Ovary (tissue), 9 donors: ENCODE measurements around the gene TSHZ2. TPM values are rescaled to one million over a fixed set of nuclear protein-coding genes. Genes with fewer than 3 reads are reported as not detected.

Source experiments
- DNase-seq, 5 donors: peaks; one replicate each; pipeline ENCODE4 v3.0.0-alpha.2; 2019 to 2020
- H3K27ac ChIP-seq, 2 donors: fragments of 200-600 bp; one replicate each; pipeline versions ENCODE4 v1.5.1 to v1.8.0; 2019 to 2022
- H3K27me3 ChIP-seq: fragments of 200-600 bp; one replicate; pipeline ENCODE4 v1.8.0; 2022
- H3K36me3 ChIP-seq: fragments of 200-600 bp; sonication (generic); one replicate; pipeline ENCODE4 v1.5.1; 2019
- H3K4me1 ChIP-seq: one replicate; pipeline ENCODE4 v1.8.1; 2013; ENCODE audit warnings: mild to moderate bottlenecking, moderate library complexity; ENCODE audit not compliant: insufficient read depth
- H3K4me3 ChIP-seq: fragments of 200-600 bp; sonication (generic); one replicate; pipeline ENCODE4 v1.5.1; 2017
- H3K9me3 ChIP-seq, 2 donors: fragments of 200-600 bp in 1 of 2; sonication (generic) in 1 of 2; one replicate each; pipeline versions ENCODE4 v1.5.1 to v1.8.1; 2013 to 2019; ENCODE audit warnings: mild to moderate bottlenecking in 1 of 2, moderate library complexity in 1 of 2
- EP300 ChIP-seq: sonication (generic); formaldehyde crosslinking; IDR thresholded peaks from one replicate; pipeline ENCODE4 v1.6.1; 2017; ENCODE audit warnings: antibody characterized with exemption
- POLR2A ChIP-seq: fragments of 450-650 bp; IDR thresholded peaks from one replicate; pipeline ENCODE4 v1.6.1; 2017; ENCODE audit warnings: antibody characterized with exemption, mild to moderate bottlenecking, moderate library complexity
- WGBS, 3 donors: extraction: QIAGEN DNeasy Blood & Tissue Kit in 1 of 3; methylation state at CpG; one replicate each; pipeline versions ENCODE4 v1.1.5 to v1.1.7; 2013 to 2017; 5-methylcytosine and 5-hydroxymethylcytosine counted together
- intact Hi-C, 4 donors: fragments of 100-400 bp; cut with DNase I; formaldehyde crosslinking; loops; one replicate each; pipeline versions ENCODE4 v1.11.0 to v1.15.1; 2022 to 2023
- polyA plus RNA-seq, 2 donors: library from polyadenylated mRNA; stranded (reverse); fragments of 200-250 nt in 1 of 2; fragments of 350-450 nt in 1 of 2; fragmentation: Illumina TruSeq in 1 of 2; extraction: RNeasy Lipid Tissue Mini Kit (QIAGEN cat#74804) in 1 of 2; gene quantifications; one replicate each; pipeline ENCODE4 v1.2.3, GENCODE V29; 2013 to 2014
- total RNA-seq, 7 donors: library from RNA; depleted of rRNA in 2 of 7; stranded (reverse); fragments of >200 nt in 2 of 7; fragmentation: NEBNext Ultra II Directional in 3 of 7; extraction: Animal tissue kit (Norgen Biotek cat#: 25700) in 3 of 7; gene quantifications; one replicate each; pipeline versions ENCODE4 v1.1.0 to v1.2.4, GENCODE V29; 2016 to 2023
- TF ChIP-seq, protein P1 (sequence below), 3 donors: fragments of 450-650 bp in 2 of 3; fragments of 200-600 bp in 1 of 3; IDR thresholded peaks; one replicate each; pipeline versions ENCODE4 v1.5.1 to v1.8.0; 2016 to 2022; ENCODE audit warnings: antibody characterized with exemption in 3 of 3, mild to moderate bottlenecking in 1 of 3
- donor health status: DM: no; HTN: no; CAD: no; lungs with moderate emphysema.
- donor health status: DM: no; HTN: no; CAD: no.
- donor health status: Bipolar disorder and iron deficiency.
- donor health status: DM: yes; HTN: yes; CAD: no.
- donor health status: DM: no; HTN: no; CAD: no.
- donor health status: DM: yes; HTN: yes; CAD: no.

The TSHZ2 gene
- total and polyA plus RNA-seq, 9 donors = 18.2 to 113 (median 40.2) TPM

DNA sequence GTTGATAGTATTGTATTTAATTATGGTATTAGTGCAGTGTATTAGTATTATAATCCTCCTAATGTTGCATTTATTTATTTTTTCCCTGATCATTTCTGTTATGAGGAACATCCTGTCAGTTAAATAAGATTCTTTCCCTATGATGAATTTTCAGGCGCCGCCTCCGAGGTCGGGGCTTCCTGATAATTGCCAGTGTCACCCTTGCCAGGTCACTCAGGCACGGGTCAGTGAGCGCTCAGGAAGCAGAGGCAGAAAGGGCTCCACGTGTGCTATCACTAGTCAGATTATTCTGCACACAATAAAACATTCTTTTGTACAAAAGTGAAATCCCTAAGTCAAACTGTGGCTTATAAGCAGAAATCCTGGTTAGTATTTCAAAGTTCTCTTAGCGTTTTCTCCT, 64.8 kb downstream of the TSHZ2 start:
- TF ChIP-seq, protein P1, sequence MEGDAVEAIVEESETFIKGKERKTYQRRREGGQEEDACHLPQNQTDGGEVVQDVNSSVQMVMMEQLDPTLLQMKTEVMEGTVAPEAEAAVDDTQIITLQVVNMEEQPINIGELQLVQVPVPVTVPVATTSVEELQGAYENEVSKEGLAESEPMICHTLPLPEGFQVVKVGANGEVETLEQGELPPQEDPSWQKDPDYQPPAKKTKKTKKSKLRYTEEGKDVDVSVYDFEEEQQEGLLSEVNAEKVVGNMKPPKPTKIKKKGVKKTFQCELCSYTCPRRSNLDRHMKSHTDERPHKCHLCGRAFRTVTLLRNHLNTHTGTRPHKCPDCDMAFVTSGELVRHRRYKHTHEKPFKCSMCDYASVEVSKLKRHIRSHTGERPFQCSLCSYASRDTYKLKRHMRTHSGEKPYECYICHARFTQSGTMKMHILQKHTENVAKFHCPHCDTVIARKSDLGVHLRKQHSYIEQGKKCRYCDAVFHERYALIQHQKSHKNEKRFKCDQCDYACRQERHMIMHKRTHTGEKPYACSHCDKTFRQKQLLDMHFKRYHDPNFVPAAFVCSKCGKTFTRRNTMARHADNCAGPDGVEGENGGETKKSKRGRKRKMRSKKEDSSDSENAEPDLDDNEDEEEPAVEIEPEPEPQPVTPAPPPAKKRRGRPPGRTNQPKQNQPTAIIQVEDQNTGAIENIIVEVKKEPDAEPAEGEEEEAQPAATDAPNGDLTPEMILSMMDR (IDR thresholded peaks at IDR 0.05) = no peak
- TF ChIP-seq POLR2A (no peak), EP300 (no peak)
- intact Hi-C loops = loop anchor here in 1 of 4 donors (5.0 kb wide), 1 partner anchor 50 kb away; no protein-coding TSS in a partner anchor
- Histone ChIP-seq H3K9me3 (no peaks in the 10 kb centered on the region), H3K27ac (no peak overlapping the region), H3K4me1 (peaks cover 5% of the 10 kb centered on the region), H3K36me3 (no peaks in the 10 kb centered on the region), H3K4me3 (no peak overlapping the region), H3K27me3 (no peaks in the 10 kb centered on the region)
- DNase-seq = no peak
- 20 to 37% (median 22%) methylated on average over 8 of the region's 8 CpGs for whole genome bisulfite sequencing, 3 donors

DNA sequence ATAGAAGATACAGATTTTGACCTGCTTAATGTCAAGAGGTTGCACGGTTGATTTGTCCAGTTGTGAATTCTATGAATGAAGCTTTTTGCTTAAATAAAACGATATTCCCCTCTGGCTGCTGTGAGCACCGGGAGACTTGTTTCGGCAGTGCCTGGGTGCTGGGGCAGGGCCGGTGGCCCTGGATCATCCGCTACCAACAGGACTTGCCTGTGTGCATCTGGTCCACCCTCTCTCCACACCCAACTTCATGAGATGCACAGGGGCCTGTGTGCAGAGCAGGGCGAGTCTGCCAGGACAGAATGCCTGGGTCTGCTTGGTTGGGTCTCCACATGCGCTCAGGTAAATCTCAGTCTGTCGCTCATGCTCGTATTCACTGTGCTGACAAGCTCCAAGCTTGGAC, 65.5 kb downstream of the TSHZ2 start:
- no peaks in the 10 kb centered on the region for H3K36me3 ChIP-seq
- no peak overlapping the region for H3K4me3 ChIP-seq
- DNase-seq = no peak
- no peak overlapping the region for H3K27ac ChIP-seq
- 95 to 98% (median 96%) methylated on average over 10 of the region's 10 CpGs for WGBS, 3 donors
- peaks cover 5% of the 10 kb centered on the region for H3K4me1 ChIP-seq
- intact Hi-C loops = loop anchor here in 1 of 4 donors (5.0 kb wide), 1 partner anchor 50 kb away; no protein-coding TSS in a partner anchor
- TF ChIP-seq EP300 (no peak), POLR2A (no peak)
- TF ChIP-seq, protein P1 (IDR thresholded peaks at IDR 0.05) = no peak
- no peaks in the 10 kb centered on the region for H3K9me3 ChIP-seq
- no peaks in the 10 kb centered on the region for H3K27me3 ChIP-seq

DNA sequence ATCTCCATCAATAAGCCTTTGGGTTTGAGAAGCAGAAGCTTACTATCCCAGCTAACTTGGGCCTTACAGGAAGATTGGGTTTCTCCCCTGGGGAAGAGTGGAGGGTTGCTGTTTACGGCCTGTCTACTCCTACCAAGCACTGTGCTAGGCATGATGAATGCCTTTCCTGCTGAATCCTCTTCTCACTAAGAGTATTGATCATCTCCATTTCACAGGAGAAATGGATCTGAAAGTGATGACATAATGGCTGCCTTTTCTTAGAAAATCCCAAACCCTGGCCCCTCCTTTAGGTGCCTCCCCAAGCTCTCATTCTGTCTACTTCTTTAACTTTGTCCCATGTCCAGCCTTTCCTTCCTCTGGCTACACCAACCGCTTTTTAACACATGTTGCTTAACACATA, 66.1 kb downstream of the TSHZ2 start:
- intact Hi-C loops = loop anchor here in 1 of 4 donors (5.0 kb wide), 1 partner anchor 49 kb away; no protein-coding TSS in a partner anchor
- TF ChIP-seq POLR2A (no peak), EP300 (no peak)
- TF ChIP-seq, protein P1 (IDR thresholded peaks at IDR 0.05) = no peak
- no peaks in the 10 kb centered on the region for H3K27me3 ChIP-seq
- WGBS, 3 donors = 90 to 98% (median 98%) methylated on average over 2 of the region's 2 CpGs
- H3K36me3 ChIP-seq = no peaks in the 10 kb centered on the region
- DNase-seq = no peak
- peaks cover 5% of the 10 kb centered on the region for H3K4me1 ChIP-seq
- H3K27ac ChIP-seq = no peak overlapping the region
- no peak overlapping the region for H3K4me3 ChIP-seq
- H3K9me3 ChIP-seq = no peaks in the 10 kb centered on the region

DNA sequence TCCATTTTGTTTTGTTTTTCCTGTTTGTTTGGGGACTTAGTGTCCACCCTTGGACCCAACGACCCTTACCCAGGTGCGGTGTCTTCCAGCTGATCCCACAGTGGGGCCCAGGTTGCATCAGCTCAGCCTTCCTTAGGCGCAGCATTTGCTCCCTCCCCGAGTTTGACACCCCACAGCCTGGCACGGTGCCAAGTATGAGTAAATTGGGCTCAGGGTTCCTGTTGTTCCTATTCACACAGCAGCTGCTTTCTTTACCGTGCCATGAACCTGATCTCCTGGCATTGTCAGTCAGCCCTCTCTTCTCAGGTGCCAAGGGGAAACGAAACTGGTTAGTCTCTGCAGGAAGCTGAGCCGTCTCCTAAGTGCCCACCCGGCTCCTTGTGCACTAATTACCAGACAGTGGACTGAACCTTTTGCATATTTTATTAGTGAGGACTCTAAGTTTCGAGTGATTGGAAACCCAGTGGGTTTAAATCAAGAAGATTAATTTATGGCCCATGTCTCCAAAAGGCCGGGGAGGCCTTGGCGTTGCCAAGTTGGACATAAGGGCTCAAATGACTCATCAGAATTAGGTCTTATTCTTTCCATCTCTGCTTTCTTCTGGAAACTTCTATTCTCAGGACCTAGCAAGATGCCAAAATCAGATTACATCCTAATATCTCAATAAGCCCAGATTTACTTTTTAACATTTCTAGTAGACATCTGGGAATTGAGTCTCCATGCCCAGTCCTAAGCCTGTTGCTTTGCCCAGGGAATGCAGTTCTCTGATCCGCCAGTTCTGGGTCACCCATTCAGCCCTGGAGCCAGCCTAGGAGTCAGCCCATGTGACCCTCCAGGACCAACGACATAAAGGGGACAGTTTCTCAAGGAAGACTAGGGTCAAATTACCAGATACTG, 68.8 kb downstream of the TSHZ2 start:
- TF ChIP-seq, protein P1 (IDR thresholded peaks at IDR 0.05) = no peak
- TF ChIP-seq EP300 = no peak
- TF ChIP-seq POLR2A = no peak
- peak; percentile 37 to 60 (median 43) for DNase-seq
- H3K36me3 ChIP-seq = no peaks in the 10 kb centered on the region
- intact Hi-C loops = no loop called here
- no peak overlapping the region for H3K27ac ChIP-seq
- peaks cover 6% of the 10 kb centered on the region for H3K4me1 ChIP-seq
- no peaks in the 10 kb centered on the region for H3K9me3 ChIP-seq
- WGBS, 3 donors = 64 to 70% (median 69%) methylated on average over 14 of the region's 14 CpGs
- H3K27me3 ChIP-seq = no peaks in the 10 kb centered on the region
- no peak overlapping the region for H3K4me3 ChIP-seq
